Activated naive CD8-positive, alpha-beta T cell treated with anti-CD3 and anti-CD28 coated beads, Interleukin-2, amount 10 ng/mL, durations not matched to agents 7 days and 5 days (primary cell): ENCODE measurements around the gene VDAC1. TPM values are rescaled to one million over a fixed set of nuclear protein-coding genes. Genes with fewer than 3 reads are reported as not detected.

ENCODE experiments used
- ATAC-seq: fragments of 150-1000 bp; cut with Tn5 transposase; one replicate; pipeline ENCODE4 v1.10.0; 2021; ENCODE audit warnings: low read depth, moderate library complexity
- POLR2A ChIA-PET: fragments of 350-600 bp; sonication (Branson Sonifier 250); formaldehyde crosslinking; loops from one replicate; lab custom pipeline; 2021; ENCODE audit warnings: antibody characterized with exemption; lab: Charles Lee
- DNase-seq: peaks from one replicate; pipeline ENCODE4 v3.0.0; 2021
- H3K27ac Mint-ChIP-seq: one replicate; pipeline ENCODE4 v1.8.0; 2022; ENCODE audit warnings: mild to moderate bottlenecking, mixed read lengths
- H3K27me3 Mint-ChIP-seq: one replicate; pipeline ENCODE4 v1.8.0; 2022; ENCODE audit warnings: mild to moderate bottlenecking, moderate library complexity, mixed read lengths
- H3K36me3 Mint-ChIP-seq: one replicate; pipeline ENCODE4 v1.8.0; 2021; ENCODE audit warnings: mild to moderate bottlenecking, mixed read lengths
- H3K4me1 Mint-ChIP-seq: one replicate; pipeline ENCODE4 v1.8.0; 2021; ENCODE audit warnings: mixed read lengths
- H3K4me3 Mint-ChIP-seq: one replicate; pipeline ENCODE4 v1.8.0; 2022; ENCODE audit warnings: mild to moderate bottlenecking, moderate library complexity, mixed read lengths
- H3K9me3 Mint-ChIP-seq: one replicate; pipeline ENCODE4 v1.8.0; 2021; ENCODE audit warnings: mixed read lengths
- total RNA-seq, 2 experiments: library from RNA; stranded (reverse); gene quantifications; one replicate each; pipeline ENCODE4 v1.2.3, GENCODE V29; 2021

VDAC1 gene
- total RNA-seq, 2 experiments from 2014 or later = 194 to 199 TPM

GRCh38 chr5:133998807-133999206 lies 6.0 kb downstream of the VDAC1 start:
- no peak for DNase-seq
- peaks cover 8% of the 10 kb centered on the region for H3K36me3 Mint-ChIP-seq
- H3K4me1 Mint-ChIP-seq = peaks cover 59% of the 10 kb centered on the region
- H3K27me3 Mint-ChIP-seq = no peaks in the 10 kb centered on the region
- ATAC-seq = no peak
- POLR2A ChIA-PET = no interaction called here
- no peak overlapping the region for H3K4me3 Mint-ChIP-seq
- peak overlapping the region; percentile 46 for H3K27ac Mint-ChIP-seq
- H3K9me3 Mint-ChIP-seq = no peaks in the 10 kb centered on the region

- Mint-ChIP-seq H3K36me3 (peaks cover 8% of the 10 kb centered on the region), H3K9me3 (no peaks in the 10 kb centered on the region), H3K27me3 (no peaks in the 10 kb centered on the region), H3K27ac (no peak overlapping the region), H3K4me1 (peaks cover 64% of the 10 kb centered on the region), H3K4me3 (no peak overlapping the region)
- DNase-seq = no peak
- POLR2A ChIA-PET = no interaction called here
- no peak for ATAC-seq
Measured at GRCh38 chr5:133998042-133998441, 6.7 kb downstream of the VDAC1 start.

GRCh38 chr5:133996683-133997252 lies 8.0 kb downstream of the VDAC1 start:
- peak; percentile 18 for ATAC-seq
- no peak for DNase-seq
- H3K27me3 Mint-ChIP-seq = no peaks in the 10 kb centered on the region
- no peak overlapping the region for H3K4me3 Mint-ChIP-seq
- H3K27ac Mint-ChIP-seq = no peak overlapping the region
- H3K4me1 Mint-ChIP-seq = peaks cover 53% of the 10 kb centered on the region
- H3K36me3 Mint-ChIP-seq = peaks cover 2% of the 10 kb centered on the region
- POLR2A ChIA-PET = interaction anchor here (1.7 kb wide), 1 partner anchor 8 kb away, joined by 4 read pairs; the partner anchor contains the start of gene VDAC1
- H3K9me3 Mint-ChIP-seq = no peaks in the 10 kb centered on the region

- peaks cover 1% of the 10 kb centered on the region for H3K36me3 Mint-ChIP-seq
- H3K4me3 Mint-ChIP-seq = no peak overlapping the region
- ATAC-seq (no peak), DNase-seq (no peak)
- no peaks in the 10 kb centered on the region for H3K27me3 Mint-ChIP-seq
- POLR2A ChIA-PET = interaction anchor here (1.7 kb wide), 1 partner anchor 9 kb away, joined by 4 read pairs; the partner anchor contains the start of gene VDAC1
- H3K9me3 Mint-ChIP-seq = no peaks in the 10 kb centered on the region
- H3K27ac Mint-ChIP-seq = no peak overlapping the region
- H3K4me1 Mint-ChIP-seq = peaks cover 50% of the 10 kb centered on the region
Measured at GRCh38 chr5:133995883-133996563, 8.8 kb downstream of the VDAC1 start.

- Mint-ChIP-seq H3K27ac (peak overlapping the region; percentile 17), H3K4me3 (no peak overlapping the region), H3K36me3 (peaks cover 2% of the 10 kb centered on the region), H3K27me3 (no peaks in the 10 kb centered on the region), H3K9me3 (no peaks in the 10 kb centered on the region), H3K4me1 (peaks cover 46% of the 10 kb centered on the region)
- DNase-seq (no peak), ATAC-seq (no peak)
- POLR2A ChIA-PET = interaction anchor here (0.6 kb wide), 1 partner anchor 986 kb away, joined by 3 read pairs; no protein-coding TSS in a partner anchor
Measured at GRCh38 chr5:133995341-133995740, 9.4 kb downstream of the VDAC1 start.

- Mint-ChIP-seq H3K27ac (peak overlapping the region; percentile 66), H3K36me3 (peaks cover 2% of the 10 kb centered on the region), H3K9me3 (no peaks in the 10 kb centered on the region), H3K27me3 (no peaks in the 10 kb centered on the region), H3K4me1 (peaks cover 42% of the 10 kb centered on the region), H3K4me3 (no peak overlapping the region)
- POLR2A ChIA-PET = interaction anchor here (0.6 kb wide), 1 partner anchor 985 kb away, joined by 3 read pairs; no protein-coding TSS in a partner anchor
- DNase-seq = no peak
- no peak for ATAC-seq
Measured at GRCh38 chr5:133994990-133995333, 9.8 kb downstream of the VDAC1 start.

GRCh38 chr5:133994297-133994989 lies 10.3 kb downstream of the VDAC1 start:
- Mint-ChIP-seq H3K27ac (peak overlapping the region; percentile 66), H3K36me3 (peaks cover 2% of the 10 kb centered on the region), H3K9me3 (no peaks in the 10 kb centered on the region), H3K27me3 (no peaks in the 10 kb centered on the region), H3K4me1 (peaks cover 38% of the 10 kb centered on the region), H3K4me3 (no peak overlapping the region)
- DNase-seq (no peak), ATAC-seq (no peak)
- POLR2A ChIA-PET = no interaction called here

- DNase-seq (no peak), ATAC-seq (no peak)
- Mint-ChIP-seq H3K27me3 (no peaks in the 10 kb centered on the region), H3K4me1 (peaks cover 36% of the 10 kb centered on the region), H3K27ac (no peak overlapping the region), H3K9me3 (no peaks in the 10 kb centered on the region), H3K36me3 (peaks cover 6% of the 10 kb centered on the region), H3K4me3 (no peak overlapping the region)
- POLR2A ChIA-PET = interaction anchor here (1.2 to 1.5 kb wide), 2 partner anchors 10 to 12 kb away, joined by 3 to 4 read pairs; partner anchors contain the start of gene VDAC1
Measured at GRCh38 chr5:133993185-133993936, 11.4 kb downstream of the VDAC1 start.

GRCh38 chr5:133992429-133993155 lies 12.2 kb downstream of the VDAC1 start:
- H3K27me3 Mint-ChIP-seq = no peaks in the 10 kb centered on the region
- peaks cover 10% of the 10 kb centered on the region for H3K36me3 Mint-ChIP-seq
- H3K27ac Mint-ChIP-seq = no peak overlapping the region

GRCh38 chr5:133991171-133991910 lies 13.4 kb downstream of the VDAC1 start:
- ATAC-seq = no peak
- Mint-ChIP-seq H3K4me3 (no peak overlapping the region), H3K4me1 (peaks cover 27% of the 10 kb centered on the region), H3K9me3 (no peaks in the 10 kb centered on the region), H3K27me3 (no peaks in the 10 kb centered on the region), H3K36me3 (peaks cover 14% of the 10 kb centered on the region), H3K27ac (no peak overlapping the region)
- POLR2A ChIA-PET = interaction anchor here (0.5 to 1.5 kb wide), 2 partner anchors 9 to 12 kb away, joined by 3 to 4 read pairs; no protein-coding TSS in a partner anchor
- no peak for DNase-seq

More at GRCh38 chr5:133992429-133993155, 12.2 kb downstream of the VDAC1 start:
- no peak for ATAC-seq
- no peaks in the 10 kb centered on the region for H3K9me3 Mint-ChIP-seq
- peaks cover 34% of the 10 kb centered on the region for H3K4me1 Mint-ChIP-seq
- POLR2A ChIA-PET = interaction anchor here (1.2 to 1.5 kb wide), 2 partner anchors 11 to 12 kb away, joined by 3 to 4 read pairs; partner anchors contain the start of gene VDAC1
- H3K4me3 Mint-ChIP-seq = no peak overlapping the region
- DNase-seq = no peak

GRCh38 chr5:133990396-133990795 lies 14.4 kb downstream of the VDAC1 start:
- Mint-ChIP-seq H3K9me3 (no peaks in the 10 kb centered on the region), H3K27ac (no peak overlapping the region), H3K27me3 (no peaks in the 10 kb centered on the region), H3K4me3 (no peak overlapping the region), H3K36me3 (peaks cover 17% of the 10 kb centered on the region), H3K4me1 (peaks cover 26% of the 10 kb centered on the region)
- no peak for DNase-seq
- ATAC-seq = no peak
- POLR2A ChIA-PET = no interaction called here
